GM12874 (cell line): Measurements from ENCODE around the gene PRDM15.

Source experiments
- TF ChIP-seq, protein P1 (sequence below): IDR thresholded peaks from 2 replicates; pipeline ENCODE4 v1.5.1; 2011; ENCODE audit warnings: low read depth, mild to moderate bottlenecking, control low read depth, low read length, moderate library complexity; ENCODE audit not compliant: insufficient read depth

Gene PRDM15

GRCh38 chr21:41916888-41917433, 37.8 kb upstream of the PRDM15 start:
- TF ChIP-seq, protein P1, sequence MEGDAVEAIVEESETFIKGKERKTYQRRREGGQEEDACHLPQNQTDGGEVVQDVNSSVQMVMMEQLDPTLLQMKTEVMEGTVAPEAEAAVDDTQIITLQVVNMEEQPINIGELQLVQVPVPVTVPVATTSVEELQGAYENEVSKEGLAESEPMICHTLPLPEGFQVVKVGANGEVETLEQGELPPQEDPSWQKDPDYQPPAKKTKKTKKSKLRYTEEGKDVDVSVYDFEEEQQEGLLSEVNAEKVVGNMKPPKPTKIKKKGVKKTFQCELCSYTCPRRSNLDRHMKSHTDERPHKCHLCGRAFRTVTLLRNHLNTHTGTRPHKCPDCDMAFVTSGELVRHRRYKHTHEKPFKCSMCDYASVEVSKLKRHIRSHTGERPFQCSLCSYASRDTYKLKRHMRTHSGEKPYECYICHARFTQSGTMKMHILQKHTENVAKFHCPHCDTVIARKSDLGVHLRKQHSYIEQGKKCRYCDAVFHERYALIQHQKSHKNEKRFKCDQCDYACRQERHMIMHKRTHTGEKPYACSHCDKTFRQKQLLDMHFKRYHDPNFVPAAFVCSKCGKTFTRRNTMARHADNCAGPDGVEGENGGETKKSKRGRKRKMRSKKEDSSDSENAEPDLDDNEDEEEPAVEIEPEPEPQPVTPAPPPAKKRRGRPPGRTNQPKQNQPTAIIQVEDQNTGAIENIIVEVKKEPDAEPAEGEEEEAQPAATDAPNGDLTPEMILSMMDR, result no peak

DNA sequence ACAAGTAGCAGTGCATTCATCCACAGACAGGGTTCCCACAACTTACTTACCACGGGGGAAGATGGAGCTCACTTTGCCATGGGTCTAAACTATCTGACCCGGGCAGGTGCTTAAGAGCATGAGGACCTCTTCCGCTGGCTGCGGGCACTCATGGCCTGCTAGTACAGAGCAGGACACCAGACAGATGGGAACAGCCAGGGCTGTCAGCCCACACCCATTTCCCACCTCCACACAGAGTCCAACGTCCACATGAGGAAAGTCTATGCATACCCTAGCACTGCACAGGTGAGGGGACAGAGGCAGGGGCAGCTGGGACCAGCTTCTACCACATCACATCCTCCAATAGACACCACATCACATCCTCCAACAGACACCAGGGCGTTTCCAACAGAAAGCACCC, 35.8 kb upstream of the PRDM15 start:
- TF ChIP-seq, protein P1, result no peak

DNA sequence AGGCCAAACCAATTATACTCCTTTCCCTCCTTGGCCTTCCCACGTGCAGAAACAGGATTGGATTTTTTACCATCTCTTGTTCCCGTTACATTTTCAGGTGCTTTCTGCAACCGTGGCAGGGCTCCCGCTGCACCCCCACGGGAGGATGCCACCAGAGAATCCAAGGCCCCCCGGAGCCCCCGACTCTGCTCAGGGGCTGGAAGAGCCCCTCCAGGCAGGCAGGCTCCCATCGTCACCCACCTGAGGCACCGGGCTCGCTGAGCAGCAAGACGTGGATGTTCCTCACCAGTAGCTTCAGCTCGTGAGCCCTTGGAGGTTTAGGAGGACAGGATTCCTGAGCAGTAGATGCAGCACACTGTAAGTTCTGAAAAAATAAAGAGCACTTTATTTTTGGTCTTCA, 35.2 kb upstream of the PRDM15 start:
- TF ChIP-seq, protein P1, result no peak

DNA sequence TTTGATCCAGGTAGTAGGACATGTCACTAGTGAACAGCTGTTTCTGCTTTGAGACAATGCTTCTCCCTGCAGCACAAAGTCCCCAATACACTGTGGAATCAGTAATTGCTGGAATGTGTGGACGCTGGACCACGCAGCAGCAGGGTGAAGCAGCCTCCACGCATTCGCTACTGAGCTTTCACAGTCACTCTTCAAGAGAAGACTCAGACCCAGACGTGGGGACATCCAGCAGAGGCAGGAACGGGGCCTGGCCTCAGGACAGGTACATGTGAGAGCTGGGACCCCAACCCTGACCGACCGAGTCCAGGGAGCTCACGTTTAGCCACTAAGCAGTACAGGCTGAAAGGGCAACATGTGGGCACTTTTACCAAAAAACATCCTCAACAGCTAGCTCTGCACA, 34.1 kb upstream of the PRDM15 start:
- TF ChIP-seq, protein P1, result no peak

- TF ChIP-seq, protein P1, result no peak
Measured at GRCh38 chr21:41908829-41909228, 29.7 kb upstream of the PRDM15 start.

DNA sequence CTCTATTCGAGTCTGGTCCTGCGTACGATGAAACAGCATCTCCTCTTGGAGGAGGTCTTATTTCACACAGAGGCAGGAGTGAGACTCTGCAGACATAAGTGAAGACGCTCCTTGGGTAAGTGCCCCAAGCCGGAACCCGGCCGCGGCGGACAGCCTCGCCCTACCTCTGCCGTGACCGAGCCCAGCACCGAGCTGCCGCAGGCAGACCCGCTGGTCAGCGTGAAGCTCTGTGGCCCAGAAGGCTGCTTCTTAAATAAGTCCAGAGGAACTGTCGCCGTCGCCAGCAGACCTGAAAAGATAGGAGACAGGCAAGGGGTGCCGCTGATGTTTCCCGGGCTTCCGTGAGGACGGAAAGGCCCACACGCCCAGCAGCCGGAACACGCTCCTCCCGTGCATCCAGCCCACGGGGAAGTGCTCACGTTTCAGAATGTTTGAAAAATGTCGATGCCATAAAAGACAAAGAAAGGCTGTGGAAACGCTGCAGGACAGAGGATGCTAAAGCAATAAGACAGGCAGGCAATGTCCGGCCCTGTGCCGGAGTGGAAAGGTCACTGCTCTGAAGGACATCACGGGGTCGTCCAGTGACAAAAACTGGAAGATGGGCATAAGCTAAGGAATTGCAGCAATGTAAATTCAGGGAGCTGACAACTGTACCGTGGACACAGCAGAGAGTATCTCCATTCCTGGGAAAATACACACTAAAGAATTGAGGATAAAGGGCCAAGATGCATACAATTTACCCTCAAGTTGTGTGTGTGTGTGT, 28.5 kb upstream of the PRDM15 start:
- TF ChIP-seq, protein P1, result no peak

DNA sequence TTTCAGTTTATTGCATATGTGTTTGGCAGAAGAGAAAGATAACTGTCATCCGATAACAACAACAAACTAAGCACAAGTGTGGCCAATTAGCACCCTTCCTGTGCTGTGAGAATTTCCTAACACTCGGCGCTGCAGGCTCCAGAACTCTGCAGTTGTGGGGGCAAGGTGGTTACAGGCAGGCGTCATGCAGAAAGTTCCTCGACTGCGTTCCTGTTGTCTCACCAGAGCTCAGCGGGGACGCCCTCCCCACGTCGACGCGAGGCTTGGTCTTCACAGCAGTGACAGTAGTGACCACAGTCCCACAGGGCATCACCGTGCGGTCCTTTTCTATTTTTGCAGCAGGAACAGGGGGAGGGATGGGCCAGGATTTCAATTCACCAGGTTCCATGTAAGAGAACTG, 27.6 kb upstream of the PRDM15 start:
- TF ChIP-seq, protein P1, result no peak
